GM10248 (cell line): ENCODE measurements around the gene TNFRSF1A.

Experiments used
- CTCF ChIA-PET: fragments of 300-600 bp; sonication (Branson Sonifier 250); formaldehyde crosslinking; extraction: SDS; loops from one replicate; lab custom pipeline; 2021; ENCODE audit warnings: antibody characterized with exemption; lab: Yijun Ruan, JAX
- POLR2A ChIA-PET: fragments of 350-650 bp; sonication (Branson Sonifier 250); formaldehyde crosslinking; extraction: SDS; loops from one replicate; lab custom pipeline; 2020; ENCODE audit warnings: antibody characterized with exemption; lab: Yijun Ruan, JAX
- DNase-seq: peaks from one replicate; pipeline ENCODE4 v3.0.0; 2012; ENCODE audit errors: extremely low spot score
- CTCF ChIP-seq: IDR thresholded peaks from 2 replicates; pipeline ENCODE4 v1.5.1; 2012; ENCODE audit warnings: mild to moderate bottlenecking, low read depth; ENCODE audit errors: extremely low read depth, missing control alignments, control extremely low read depth

The TNFRSF1A gene

GRCh38 chr12:6321905-6322304, 20.0 kb downstream of the TNFRSF1A start:
- TF ChIP-seq CTCF: no peak
- DNase-seq: no peak
- ChIA-PET CTCF (interaction anchor here (1.1 to 2.1 kb wide), 4 partner anchors 13 to 144 kb away, joined by 3 to 17 read pairs (median 7); no protein-coding TSS in a partner anchor), POLR2A (no interaction called here)

GRCh38 chr12:6319446-6319845, 22.4 kb downstream of the TNFRSF1A start:
- ChIA-PET POLR2A (no interaction called here), CTCF (interaction anchor here (1.3 to 1.8 kb wide), 3 partner anchors 14 to 36 kb away, joined by 3 to 8 read pairs (median 4); no protein-coding TSS in a partner anchor)
- no peak for DNase-seq
- no peak for TF ChIP-seq CTCF

GRCh38 chr12:6318440-6318879, 23.4 kb downstream of the TNFRSF1A start:
- ChIA-PET CTCF (interaction anchor here (1.7 kb wide), 1 partner anchor 16 kb away, joined by 6 read pairs; no protein-coding TSS in a partner anchor), POLR2A (no interaction called here)
- DNase-seq: no peak
- no peak for TF ChIP-seq CTCF

- DNase-seq: no peak
- ChIA-PET CTCF (interaction anchor here (1.7 kb wide), 1 partner anchor 16 kb away, joined by 6 read pairs; no protein-coding TSS in a partner anchor), POLR2A (no interaction called here)
- no peak for TF ChIP-seq CTCF
Measured at GRCh38 chr12:6317693-6318439, 24.0 kb downstream of the TNFRSF1A start.

- no peak for TF ChIP-seq CTCF
- no peak for DNase-seq
- CTCF ChIA-PET: interaction anchor here (2.8 kb wide), 1 partner anchor 38 kb away, joined by 8 read pairs; no protein-coding TSS in a partner anchor
- POLR2A ChIA-PET: interaction anchor here (0.5 kb wide), 1 partner anchor 13 kb away, joined by 3 read pairs; no protein-coding TSS in a partner anchor
Measured at GRCh38 chr12:6316921-6317692, 24.8 kb downstream of the TNFRSF1A start.
